Suppressor macrophage treated with lipopolysaccharide for 4 hours (primary cell): ENCODE results near the gene BMP10.
A peak's percentile ranks its signal among the peaks of the same experiment; 100 is the strongest.

Source experiments
- DNase-seq: peaks from one replicate; pipeline ENCODE4 v3.0.0-alpha.2; 2020

BMP10 gene

DNA sequence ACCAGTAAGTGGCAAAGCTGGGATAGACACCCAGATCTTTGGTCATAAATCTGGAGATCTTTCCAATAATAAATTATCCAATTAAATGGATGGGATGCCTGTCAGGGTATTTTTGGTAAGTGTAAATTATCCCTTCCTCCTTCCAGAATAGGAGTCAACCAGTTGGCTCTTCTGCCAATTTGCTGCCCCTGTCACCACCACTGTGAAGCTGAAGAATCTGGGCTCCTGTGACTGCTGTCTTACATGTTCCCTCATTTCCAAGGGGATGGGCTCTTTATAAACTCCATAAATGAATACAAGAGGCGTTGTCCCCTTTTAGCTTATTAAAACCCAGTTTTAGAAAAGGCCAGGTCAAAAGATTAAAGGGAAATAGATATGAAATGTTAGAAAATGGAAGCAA lies 17.8 kb upstream of the BMP10 start:
- DNase-seq, result no peak

DNA sequence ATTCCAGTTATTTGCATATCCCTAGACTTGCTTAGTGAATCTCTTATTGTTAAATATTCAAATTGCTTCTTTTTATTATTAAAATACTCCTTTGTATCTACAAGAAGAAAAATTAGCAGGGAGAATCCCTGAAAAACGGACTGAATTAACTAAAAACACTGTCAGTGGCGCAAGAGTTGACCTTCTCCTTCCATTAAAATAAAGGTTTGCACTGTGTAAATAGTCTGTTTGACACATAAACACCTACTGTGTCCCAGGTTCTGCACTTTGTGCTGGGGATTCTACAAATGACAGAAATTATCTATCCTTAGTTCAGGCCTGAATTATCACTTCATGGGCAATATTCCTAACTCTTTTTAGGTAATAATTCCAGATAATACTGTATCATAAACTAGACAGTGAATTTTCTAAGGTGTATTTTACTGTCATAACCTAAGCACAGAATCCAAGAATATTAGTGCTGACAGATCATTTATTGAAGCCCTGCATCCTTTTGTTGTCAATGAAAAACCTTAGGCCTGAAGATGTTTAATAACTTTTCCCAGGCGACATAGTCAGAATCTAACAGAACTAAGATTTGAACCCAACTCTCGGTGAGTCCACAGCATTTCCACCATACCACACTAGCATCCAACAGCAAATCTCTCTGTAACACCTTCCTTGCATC lies 17.0 kb upstream of the BMP10 start:
- no peak for DNase-seq

DNA sequence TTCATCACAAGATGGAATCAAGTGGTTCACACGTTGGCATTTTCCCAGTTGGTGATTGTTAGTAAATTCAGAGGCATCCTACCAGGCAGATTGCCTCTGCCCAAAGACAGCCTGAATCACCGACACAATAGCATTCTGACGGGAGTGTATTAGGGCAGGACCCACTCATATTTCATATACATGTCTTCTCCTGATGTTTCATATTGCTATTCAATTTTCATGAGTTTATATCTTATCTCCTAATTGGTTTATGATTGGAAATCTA lies 14.5 kb upstream of the BMP10 start:
- DNase-seq, result no peak

DNA sequence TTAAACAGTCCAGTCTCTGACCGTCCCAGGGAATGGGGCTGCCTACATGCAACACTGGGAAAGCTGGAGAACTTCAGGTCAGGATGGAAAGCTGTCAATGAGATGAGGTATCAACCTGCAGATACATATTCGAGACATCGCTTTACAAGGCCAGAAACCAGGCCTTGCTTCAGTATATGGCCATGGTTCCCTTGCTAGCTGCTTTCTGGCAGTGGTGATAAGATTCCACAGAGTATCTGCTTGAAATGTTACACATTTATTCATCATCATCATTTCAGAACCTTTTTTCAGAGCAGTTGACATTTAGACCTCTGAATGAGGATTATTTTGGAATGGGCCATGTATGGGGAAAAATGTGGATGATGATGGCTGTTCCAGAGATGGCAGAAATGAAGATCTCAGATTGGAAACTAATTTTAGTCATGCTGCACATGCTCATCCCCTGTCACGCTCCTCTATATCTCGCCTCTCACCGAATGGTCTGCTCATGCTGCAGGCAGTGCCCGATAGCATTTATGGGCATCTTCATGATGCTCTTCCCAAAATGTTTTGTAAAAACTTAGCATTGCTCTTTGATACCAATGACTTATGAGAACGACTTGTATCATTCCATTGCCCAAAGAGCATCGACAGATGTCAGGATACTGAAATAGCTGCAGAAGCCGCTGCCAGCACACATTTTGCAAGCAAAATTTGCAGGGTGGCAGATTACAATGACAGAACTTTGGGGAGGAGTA lies 14.0 kb upstream of the BMP10 start:
- DNase-seq, result no peak

DNA sequence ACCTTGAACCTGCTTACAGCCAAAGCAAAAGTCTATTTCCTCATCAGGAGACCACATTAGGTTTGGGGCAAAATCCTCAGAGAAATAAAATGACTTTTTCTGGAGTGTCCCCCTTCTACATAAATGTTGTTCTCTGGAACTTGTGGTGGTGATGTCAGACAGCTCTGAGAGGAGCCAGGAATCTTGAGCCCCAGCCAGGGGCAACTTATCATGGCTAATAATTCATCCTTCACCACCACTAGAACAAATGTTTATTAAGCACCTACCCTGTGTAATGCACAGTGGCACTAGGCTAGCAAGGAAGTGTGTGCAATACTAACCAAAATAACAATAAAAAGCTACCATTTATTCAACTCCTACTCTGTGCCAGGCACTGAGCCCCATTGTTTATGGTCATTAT lies 9.0 kb upstream of the BMP10 start:
- no peak for DNase-seq

DNA sequence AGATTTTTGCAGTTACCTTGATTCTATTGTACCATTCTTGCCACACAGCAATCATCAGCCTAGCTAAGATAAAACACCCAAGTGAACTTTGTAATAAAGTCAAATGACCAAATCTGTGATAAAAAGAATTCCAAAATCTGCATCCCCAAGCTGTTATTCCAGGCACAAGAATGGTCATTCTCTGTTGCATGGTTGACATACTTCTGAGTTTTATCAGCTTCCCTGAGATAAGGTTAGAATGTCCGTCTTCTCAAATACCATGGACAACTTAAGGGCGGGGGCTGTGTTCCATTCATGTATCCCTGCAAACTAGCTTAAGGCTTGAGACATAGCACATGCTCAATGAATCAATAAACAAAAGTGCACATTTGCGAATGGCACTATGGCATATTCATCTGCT lies 8.1 kb upstream of the BMP10 start:
- no peak for DNase-seq

DNA sequence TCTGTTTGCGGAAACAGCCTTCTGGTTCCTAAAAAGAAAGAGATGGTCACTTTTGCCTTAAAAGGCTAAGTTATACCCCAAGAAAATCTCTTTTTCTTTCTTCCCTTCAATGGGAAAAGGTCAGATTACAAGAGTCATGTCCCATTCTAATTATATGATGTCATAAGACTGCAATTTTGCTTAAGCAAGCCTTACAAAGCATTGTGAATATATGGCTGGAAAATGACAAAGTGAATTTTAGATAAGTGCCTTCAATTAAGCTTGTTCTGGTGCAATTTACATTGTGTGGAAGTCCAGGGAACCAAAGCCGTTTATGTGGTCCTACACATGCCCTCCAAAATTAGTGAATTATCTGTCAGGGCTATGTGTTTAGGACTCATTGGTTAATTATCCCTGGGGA lies 7.6 kb upstream of the BMP10 start:
- peak; percentile 46 for DNase-seq

DNA sequence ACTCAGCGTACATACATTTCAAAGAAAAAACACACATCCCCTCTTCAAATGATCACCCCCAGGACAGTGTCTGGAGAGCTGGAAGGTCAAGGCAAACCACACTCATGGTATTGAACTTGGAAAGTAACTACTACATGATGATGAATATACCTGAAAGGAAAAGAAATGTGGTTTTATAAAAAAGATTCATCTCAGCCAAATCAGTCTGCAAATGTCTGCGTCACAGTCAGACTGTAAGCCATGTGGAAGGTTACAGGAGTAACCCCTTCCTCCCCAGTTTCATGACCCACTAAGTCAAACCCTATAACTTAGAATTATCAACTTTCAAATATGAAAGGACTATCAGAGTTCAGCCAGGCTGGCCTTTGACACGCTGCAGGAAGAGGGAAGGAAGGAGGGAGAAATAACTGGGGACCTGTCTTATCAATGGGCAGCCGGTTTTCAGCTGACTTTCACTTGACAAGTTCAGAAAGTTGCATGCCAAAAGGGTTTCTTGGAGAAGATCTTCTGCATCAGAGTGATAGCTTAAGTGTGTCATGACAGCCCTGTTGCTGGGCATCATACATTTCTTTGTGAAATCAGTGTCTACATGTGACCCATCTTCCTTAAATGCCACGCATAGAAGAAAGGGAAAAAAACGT lies 7.0 kb upstream of the BMP10 start:
- DNase-seq, result peak; percentile 36

DNA sequence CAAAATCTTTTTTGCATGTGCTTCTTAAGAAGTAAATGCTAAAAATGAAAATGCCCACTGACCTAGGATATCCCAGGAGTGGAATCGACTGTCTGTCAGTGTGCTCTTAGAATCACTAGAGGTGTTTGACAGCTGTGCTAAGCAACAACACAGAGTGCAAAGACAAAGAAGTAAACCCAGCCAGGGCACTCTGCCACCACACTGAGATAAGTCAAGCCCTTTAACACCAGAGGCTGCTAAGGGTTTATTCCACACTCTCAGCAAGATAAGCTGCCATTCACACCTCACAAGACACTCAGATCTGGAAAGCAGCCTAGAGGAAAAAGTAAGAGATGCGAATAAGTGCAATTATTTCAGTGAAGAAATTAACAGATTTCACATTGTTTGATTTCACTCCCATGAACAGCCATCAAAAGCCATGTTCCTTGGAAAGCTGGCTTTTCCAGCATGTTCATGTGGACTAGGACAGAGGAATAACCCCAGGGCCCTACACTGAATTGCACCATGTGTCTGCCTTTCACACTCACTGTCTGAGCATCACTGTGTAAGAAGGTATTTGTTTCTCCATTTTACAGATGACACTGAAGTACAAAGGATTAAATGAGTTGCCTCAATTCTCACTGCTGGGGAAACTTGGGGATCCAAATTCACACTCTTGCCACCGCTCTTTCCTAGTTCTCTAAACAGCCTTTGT lies 6.0 kb upstream of the BMP10 start:
- no peak for DNase-seq

DNA sequence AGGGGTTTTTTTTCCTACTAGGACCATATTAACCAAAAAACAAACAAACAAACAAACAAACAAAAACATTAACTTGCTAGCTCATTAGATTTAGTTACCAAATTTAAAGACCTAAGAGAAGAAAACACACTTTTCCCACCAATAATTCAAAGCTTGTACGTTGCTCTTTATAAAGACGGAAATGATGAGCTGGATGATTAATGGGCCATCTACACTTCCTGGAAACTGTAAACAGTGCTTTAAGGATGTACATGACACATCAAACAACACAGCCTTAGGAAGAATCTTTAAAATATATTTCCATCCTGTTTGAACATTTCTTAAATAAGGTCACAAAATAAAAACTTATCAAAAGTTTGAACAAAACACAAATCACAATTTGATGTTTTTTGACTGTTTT lies 982 bp downstream of the BMP10 start:
- DNase-seq, result peak; percentile 36

DNA sequence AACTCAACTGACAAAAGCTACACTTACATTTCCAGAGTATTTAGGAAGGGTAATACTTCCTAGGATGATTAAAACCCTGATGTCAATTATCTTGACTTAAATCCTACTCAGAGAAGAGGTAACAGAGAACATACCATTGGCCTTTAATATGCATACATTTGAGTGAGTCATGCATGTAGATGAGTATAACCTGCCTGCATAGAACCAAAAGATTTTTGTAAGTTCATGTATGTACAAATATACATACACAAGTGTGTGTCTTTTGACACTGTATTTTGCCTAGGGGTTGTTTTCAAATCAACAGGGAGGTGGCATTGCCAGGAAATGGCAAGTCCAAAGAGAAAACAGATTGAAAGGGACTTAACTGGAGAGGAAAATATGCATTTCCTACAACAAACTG lies 6.1 kb downstream of the BMP10 start:
- no peak for DNase-seq

DNA sequence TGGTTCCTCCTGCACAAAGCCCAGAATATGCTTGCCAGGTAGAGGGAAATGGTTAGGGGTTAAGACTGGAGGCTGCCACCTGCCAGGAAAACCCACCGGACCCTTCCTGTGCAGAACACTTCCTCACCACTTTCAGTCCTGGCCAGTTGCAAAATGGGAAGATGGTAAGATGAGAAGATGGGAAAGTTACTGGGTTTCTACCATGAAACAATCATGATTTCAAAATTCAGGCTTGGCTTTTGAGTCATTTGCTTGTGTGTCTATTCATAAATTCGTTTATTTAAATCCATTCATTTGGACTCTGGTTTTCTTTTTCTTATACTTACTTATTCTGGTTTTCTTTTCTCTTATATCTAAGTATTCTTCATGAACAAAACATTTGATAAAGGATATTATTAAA lies 7.2 kb downstream of the BMP10 start:
- peak; percentile 46 for DNase-seq

DNA sequence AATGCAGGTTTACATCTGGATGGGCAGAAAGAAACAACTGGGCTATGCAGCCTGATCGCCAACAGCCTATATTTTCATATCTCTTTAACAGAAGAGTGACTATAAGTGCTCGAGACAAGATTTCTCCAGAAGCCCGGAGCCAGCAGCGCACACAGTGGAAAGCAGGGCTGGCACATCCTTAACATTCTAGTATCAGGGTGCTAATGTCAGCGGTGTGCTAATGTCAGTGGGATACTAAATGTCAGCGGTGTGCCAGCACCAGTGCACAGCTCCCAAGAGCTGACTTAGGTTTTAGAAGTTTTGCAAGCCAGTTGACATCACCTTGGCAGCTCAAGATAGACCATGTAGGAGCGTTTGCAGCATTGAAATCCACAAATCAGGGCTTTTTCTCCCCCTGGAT lies 8.3 kb downstream of the BMP10 start:
- peak; percentile 8 for DNase-seq

DNA sequence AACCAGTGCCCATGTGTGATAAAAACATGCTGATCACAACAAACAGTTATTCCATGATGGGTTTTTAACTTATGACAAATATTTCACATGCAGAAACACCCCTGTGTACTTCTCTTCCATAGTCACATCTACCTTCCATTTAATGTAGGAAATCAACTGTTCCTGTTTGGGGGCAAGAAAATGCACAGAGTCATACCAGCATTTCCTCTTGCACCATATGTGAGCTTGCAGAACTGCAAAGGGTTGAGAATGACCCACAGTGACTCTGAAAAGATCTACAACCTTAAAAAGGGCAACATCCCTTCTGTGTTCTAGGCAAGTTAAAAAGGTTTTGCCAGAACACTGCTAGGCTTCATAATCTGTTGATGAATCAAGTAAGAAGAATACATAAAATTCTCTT lies 9.9 kb downstream of the BMP10 start:
- peak; percentile 73 for DNase-seq

DNA sequence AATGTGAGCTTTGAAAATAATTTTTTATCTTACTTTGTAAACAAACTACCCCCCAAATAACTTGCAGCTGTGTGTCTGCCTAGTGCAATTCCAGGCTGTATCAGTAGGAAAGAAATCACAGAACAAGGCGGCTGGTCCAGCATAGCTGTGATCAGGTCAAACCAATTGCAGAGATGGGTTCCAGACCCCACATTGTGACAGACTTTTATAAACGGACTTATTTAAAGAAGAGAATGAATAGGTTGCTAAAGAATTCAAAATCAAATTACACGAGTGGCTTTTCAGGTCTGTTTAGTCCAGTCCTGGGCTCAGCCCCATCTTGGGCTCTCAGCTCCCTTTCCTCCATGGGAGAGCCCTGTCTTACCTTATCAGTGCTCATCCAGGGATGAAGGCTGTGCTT lies 11.1 kb downstream of the BMP10 start:
- DNase-seq, result no peak

DNA sequence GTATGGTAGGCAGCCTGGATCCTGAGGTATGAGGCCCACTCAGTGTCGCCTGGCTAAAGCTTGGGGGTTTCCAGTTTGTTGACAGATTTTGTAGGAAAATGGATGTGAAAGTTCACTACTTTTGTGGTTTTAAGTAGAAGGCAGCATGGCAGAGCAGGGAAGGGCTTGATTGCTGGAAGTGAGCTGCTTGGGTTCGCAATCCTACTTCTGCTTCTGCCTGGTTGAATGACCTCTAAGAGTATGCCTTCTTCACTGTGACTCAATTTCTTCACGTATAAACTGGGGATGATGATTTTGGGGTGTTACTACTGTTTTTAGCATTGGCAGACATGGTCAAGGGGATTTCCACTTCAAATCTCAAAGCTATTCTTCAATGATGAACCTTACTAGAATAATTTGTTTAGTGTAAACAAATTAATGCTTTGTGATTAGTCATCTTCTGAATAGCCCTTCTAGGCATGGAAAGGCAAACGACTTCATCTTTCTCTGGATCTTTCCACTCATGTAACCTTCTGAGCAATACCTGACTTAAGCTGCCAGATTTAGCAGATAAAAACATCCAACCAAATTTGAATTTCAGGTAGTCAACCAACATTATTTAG lies 13.2 kb downstream of the BMP10 start:
- DNase-seq, result peak; percentile 96

DNA sequence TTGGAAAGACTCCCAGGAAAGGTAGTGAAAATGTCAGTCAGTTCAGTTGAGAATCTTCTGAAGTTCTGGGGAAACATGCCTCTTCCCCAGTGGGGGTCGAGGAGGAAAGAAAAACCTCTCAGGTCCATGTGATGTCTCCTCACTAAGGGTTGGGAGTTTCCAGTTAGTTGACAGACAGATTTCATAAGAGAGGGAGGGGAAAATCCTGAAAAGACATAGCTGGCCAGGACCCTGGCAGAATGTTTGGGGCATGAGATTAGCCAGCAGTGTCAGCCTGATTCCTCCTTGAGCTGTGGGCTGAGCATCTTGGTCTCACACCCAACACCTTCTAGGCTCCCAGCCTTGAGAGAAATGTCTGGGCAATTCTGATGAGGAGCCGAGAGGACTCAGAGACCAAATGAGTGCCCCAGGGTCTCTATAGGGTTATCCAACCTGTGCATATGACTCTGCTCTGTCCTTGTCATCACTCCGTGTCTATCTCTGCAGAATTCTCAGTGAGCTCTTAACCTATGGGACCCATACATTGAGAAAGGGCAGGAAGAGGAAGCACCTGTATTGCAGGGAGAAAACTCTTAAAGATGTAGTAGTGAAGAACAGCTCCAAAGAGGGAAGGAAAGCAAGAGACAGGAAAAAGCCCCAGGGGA lies 13.9 kb downstream of the BMP10 start:
- DNase-seq, result peak; percentile 91

DNA sequence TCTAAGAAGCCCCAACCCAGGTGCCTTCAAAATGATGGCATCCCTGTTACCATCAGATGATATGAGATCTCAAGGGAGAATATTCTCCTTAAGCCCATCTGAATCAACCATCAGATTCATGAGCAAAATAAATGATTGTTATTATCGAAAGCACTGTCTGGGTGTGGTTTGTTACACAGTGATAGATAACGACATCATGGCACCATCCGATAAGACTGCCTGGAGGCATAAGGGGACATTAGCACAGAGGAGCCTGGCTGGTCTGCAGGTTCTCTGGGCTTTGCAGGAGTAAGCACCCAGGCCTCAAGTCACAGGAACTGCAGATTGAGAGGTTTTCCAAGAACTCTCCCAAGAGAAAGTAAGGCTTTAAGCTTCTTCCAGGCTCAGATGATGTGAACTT lies 15.6 kb downstream of the BMP10 start:
- no peak for DNase-seq

DNA sequence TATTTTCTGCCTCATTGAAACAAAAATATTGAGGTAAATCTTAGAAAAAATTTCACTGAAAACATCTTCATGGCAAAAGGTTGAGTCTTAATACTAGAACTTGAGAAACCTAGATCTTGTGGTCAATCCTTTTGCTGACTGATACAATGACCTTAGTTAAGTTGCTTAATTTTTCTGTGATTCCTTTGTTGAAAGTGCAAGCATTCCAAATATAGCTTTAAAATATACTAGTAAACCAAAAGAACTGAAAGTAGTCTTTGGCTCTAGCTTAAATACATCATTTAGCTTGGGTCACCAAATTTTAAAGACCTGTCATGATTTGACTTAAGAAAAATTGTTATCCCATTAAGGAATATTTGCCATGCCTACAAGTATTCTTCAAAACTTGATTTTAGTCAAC lies 16.7 kb downstream of the BMP10 start:
- DNase-seq, result peak; percentile 82

DNA sequence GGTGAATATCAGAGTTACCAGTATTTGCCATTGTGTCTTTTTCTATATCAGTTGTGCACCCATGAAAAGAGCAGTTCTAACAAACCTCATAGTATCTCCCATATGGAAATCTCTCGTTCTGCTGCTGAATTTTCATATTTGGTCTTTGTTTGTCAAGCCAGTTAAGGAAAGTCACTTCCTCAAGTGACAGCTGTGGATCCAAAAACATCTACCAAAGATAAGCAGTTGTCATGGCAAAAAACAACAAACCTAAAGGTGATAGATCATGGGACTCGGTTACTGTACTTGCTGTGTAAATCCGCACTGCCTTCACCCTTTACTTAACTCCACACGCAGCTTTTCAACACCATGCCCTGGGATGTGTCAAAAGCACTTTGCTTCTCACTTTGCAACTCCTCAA lies 17.3 kb downstream of the BMP10 start:
- no peak for DNase-seq

DNA sequence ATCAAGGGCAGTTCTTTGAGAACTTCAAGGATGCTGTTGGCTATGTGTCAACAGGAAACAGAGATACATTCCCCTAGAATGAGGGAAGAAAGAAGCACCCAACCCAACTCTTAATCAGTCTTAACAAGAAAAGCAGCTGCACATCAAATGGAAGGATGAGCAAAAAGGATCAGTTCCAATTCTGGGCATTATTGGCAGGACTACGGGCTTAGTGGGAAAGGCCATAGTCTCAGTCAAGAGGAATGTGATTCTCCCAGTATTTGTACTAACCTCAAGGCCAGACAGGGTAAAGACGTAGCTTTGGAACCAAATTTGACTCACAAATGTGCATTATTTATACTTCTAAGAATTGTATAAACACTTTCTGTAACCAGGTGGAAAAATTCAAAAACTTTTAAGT lies 18.2 kb downstream of the BMP10 start:
- no peak for DNase-seq

DNA sequence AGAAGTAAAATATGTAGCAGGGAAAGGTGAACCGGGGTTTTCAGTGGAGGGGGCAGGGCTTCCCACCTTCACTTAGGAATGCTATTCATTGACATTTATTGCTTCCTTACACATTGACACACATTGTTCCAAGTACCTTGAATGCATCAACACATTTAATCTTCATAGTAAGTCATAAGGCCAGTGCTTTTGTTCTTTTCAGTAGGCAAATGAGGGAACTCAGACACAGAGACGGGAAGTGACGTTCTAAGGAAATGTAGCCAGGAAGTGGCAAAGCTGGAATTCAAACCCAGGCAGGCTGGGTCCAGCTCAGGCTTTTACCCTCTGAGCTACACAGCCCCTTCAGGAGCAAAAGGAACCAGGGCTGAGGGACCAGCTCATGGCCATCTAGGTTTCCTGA lies 20.7 kb downstream of the BMP10 start:
- DNase-seq, result no peak

DNA sequence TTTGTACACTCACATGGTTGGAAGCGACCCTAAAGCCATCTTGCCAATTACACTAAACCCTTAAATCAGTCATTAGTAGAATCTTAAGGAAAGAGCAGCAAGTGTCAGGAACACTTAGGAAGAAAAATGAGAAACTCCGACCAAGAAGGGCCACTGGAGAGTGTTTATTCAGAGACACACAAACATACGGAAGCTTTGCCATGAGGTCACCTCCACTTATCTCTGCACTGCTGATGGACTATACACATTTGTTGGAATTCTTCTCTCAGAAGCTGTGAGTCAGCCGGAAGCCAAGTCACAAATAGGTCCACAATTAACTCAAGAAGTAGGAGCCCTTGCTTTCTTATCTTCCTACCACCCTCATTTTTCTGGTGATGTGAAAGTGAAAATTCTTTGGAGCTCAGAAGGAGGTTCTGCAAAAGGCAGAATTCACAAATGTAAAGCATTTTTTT lies 21.6 kb downstream of the BMP10 start:
- no peak for DNase-seq
